Hepatocyte (in vitro differentiated cells): Measurements from ENCODE around the gene AZIN2. TPM values are rescaled to one million over a fixed set of nuclear protein-coding genes. Genes with fewer than 3 reads are reported as not detected.

Experiments used
- DNase-seq: peaks from one replicate; pipeline ENCODE4 v3.0.0-alpha.2; 2016; ENCODE audit warnings: low spot score
- H2AFZ ChIP-seq: fragments of 200-600 bp; sonication (generic); 2 replicates; pipeline ENCODE4 v1.6.0; 2016; ENCODE audit warnings: antibody characterized with exemption, mild to moderate bottlenecking
- H3K27ac ChIP-seq: fragments of 200-600 bp; sonication (generic); 2 replicates; pipeline ENCODE4 v1.5.1; 2016; ENCODE audit warnings: mild to moderate bottlenecking
- H3K27me3 ChIP-seq: fragments of 200-600 bp; sonication (generic); 2 replicates; pipeline ENCODE4 v1.6.1; 2016
- H3K36me3 ChIP-seq: fragments of 200-600 bp; sonication (generic); replicated peaks from 2 replicates; pipeline ENCODE4 v1.5.1; 2016; ENCODE audit warnings: low read depth; ENCODE audit not compliant: insufficient read depth
- H3K4me1 ChIP-seq: fragments of 200-600 bp; sonication (generic); 2 replicates; pipeline ENCODE4 v1.5.1; 2016; ENCODE audit warnings: mild to moderate bottlenecking, moderate library complexity; ENCODE audit not compliant: insufficient read depth
- H3K4me2 ChIP-seq: fragments of 200-600 bp; sonication (generic); 2 replicates; pipeline ENCODE4 v1.6.0; 2016
- H3K4me3 ChIP-seq: fragments of 200-600 bp; sonication (generic); 2 replicates; pipeline ENCODE4 v1.5.1; 2016; ENCODE audit warnings: mild to moderate bottlenecking
- H3K79me2 ChIP-seq: fragments of 200-600 bp; sonication (generic); 2 replicates; pipeline ENCODE4 v1.6.0; 2017; ENCODE audit warnings: mild to moderate bottlenecking
- H3K9me2 ChIP-seq: fragments of 200-600 bp; sonication (generic); replicated peaks from 2 replicates; pipeline ENCODE4 v1.6.0; 2017; ENCODE audit warnings: mild to moderate bottlenecking; ENCODE audit not compliant: insufficient read depth
- H3K9me3 ChIP-seq: fragments of 200-600 bp; sonication (generic); 2 replicates; pipeline ENCODE4 v1.5.1; 2016; ENCODE audit warnings: low read depth, mild to moderate bottlenecking
- H4K20me1 ChIP-seq: fragments of 200-600 bp; sonication (generic); 2 replicates; pipeline ENCODE4 v1.6.0; 2016; ENCODE audit warnings: mild to moderate bottlenecking; ENCODE audit not compliant: insufficient read depth, poor library complexity, severe bottlenecking
- EZH2 ChIP-seq: fragments of 200-600 bp; sonication (generic); IDR thresholded peaks from 2 replicates; pipeline ENCODE4 v1.6.1; 2016; ENCODE audit warnings: antibody characterized with exemption, mild to moderate bottlenecking, borderline replicate concordance
- EZH2phosphoT487 ChIP-seq: fragments of 200-600 bp; sonication (generic); IDR thresholded peaks from one replicate; pipeline ENCODE4 v1.6.1; 2018; ENCODE audit warnings: antibody characterized with exemption, mild to moderate bottlenecking, low read depth, moderate library complexity; ENCODE audit not compliant: unreplicated experiment, severe bottlenecking
- whole genome bisulfite sequencing: methylation state at CpG from one replicate; pipeline ENCODE4 v1.1.6; 2016; ENCODE audit warnings: low lambda C conversion rate; ENCODE audit errors: missing lambda C conversion rate; 5-methylcytosine and 5-hydroxymethylcytosine counted together
- polyA plus RNA-seq: library from polyadenylated mRNA; unstranded; fragments of >200 nt; fragmentation: Nextera tagmentation; extraction: Ambion mirVana; gene quantifications from 2 replicates; pipeline ENCODE4 v1.2.1, GENCODE V29; 2016
- total RNA-seq: library from RNA; depleted of rRNA; stranded (reverse); fragments of >200 nt; gene quantifications from 2 replicates; pipeline ENCODE4 v1.2.3, GENCODE V29; 2014
- TF ChIP-seq, protein P1 (sequence below): fragments of 200-600 bp; sonication (generic); IDR thresholded peaks from 2 replicates; pipeline ENCODE4 v1.5.1; 2016; ENCODE audit warnings: antibody characterized with exemption, mild to moderate bottlenecking; ENCODE audit not compliant: poor library complexity

AZIN2 gene
- total and polyA plus RNA-seq, 2 experiments from 2014 or later, result 1.8 to 2.8 TPM

DNA sequence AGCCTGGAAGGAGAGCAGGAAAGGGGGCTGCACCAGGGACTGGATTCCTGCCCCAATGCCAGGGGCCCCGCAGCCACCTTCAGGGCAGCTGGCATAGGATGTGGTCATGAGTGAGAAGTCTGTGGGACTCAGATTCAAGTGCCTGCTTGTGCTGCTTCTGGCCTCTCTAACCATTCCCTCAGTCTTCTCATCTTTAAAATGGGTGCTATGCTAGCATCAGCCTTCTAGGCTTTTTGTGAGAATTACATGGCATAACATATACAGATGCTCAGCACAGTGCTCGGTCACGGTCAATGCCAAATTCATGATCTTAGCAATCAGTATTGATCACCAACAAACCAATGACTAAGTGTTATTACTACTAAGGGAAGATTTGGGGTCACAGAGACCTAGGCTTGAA lies 77.4 kb downstream of the AZIN2 start:
- TF ChIP-seq EZH2phosphoT487 (no peak), EZH2 (no peak)
- TF ChIP-seq, protein P1, sequence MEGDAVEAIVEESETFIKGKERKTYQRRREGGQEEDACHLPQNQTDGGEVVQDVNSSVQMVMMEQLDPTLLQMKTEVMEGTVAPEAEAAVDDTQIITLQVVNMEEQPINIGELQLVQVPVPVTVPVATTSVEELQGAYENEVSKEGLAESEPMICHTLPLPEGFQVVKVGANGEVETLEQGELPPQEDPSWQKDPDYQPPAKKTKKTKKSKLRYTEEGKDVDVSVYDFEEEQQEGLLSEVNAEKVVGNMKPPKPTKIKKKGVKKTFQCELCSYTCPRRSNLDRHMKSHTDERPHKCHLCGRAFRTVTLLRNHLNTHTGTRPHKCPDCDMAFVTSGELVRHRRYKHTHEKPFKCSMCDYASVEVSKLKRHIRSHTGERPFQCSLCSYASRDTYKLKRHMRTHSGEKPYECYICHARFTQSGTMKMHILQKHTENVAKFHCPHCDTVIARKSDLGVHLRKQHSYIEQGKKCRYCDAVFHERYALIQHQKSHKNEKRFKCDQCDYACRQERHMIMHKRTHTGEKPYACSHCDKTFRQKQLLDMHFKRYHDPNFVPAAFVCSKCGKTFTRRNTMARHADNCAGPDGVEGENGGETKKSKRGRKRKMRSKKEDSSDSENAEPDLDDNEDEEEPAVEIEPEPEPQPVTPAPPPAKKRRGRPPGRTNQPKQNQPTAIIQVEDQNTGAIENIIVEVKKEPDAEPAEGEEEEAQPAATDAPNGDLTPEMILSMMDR, result no peak
- H3K27me3 ChIP-seq, result no peaks in the 10 kb centered on the region
- no peak overlapping the region for H3K27ac ChIP-seq
- no peaks in the 10 kb centered on the region for H3K79me2 ChIP-seq
- H4K20me1 ChIP-seq, result no peaks in the 10 kb centered on the region
- 94% methylated on average over 3 of the region's 3 CpGs for WGBS
- H2AFZ ChIP-seq, result no peak overlapping the region
- H3K9me2 ChIP-seq, result no peaks in the 10 kb centered on the region
- peaks cover 14% of the 10 kb centered on the region for H3K4me1 ChIP-seq
- H3K36me3 ChIP-seq, result no peaks in the 10 kb centered on the region
- no peak overlapping the region for H3K4me2 ChIP-seq
- H3K9me3 ChIP-seq, result no peaks in the 10 kb centered on the region
- no peak overlapping the region for H3K4me3 ChIP-seq
- no peak for DNase-seq

DNA sequence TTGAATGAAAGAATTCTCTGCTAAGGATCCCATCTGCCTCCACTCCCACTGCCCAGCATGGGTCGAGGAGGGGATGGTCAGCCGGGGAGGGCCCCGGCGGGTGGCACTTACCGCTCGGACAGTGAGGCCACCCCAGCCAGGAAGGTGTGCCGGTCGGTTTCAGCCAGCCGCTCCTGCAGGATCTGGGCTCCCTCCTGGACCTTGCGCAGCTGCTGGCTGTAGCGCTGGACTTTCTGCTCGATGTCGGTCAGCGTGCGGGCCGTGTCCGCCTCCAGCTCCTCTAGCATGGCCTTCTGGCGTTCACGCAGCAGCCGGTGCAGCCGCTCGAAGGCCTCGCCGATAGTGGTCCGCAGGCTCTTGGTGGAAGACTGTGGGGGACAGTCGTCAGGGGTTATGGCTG lies 78.6 kb downstream of the AZIN2 start:
- Histone ChIP-seq H4K20me1 (no peaks in the 10 kb centered on the region), H3K36me3 (no peaks in the 10 kb centered on the region), H2AFZ (no peak overlapping the region), H3K4me2 (no peak overlapping the region), H3K4me1 (peaks cover 17% of the 10 kb centered on the region), H3K27me3 (no peaks in the 10 kb centered on the region), H3K9me2 (no peaks in the 10 kb centered on the region), H3K9me3 (no peaks in the 10 kb centered on the region), H3K79me2 (no peaks in the 10 kb centered on the region), H3K4me3 (no peak overlapping the region), H3K27ac (no peak overlapping the region)
- DNase-seq, result no peak
- 97% methylated on average over 22 of the region's 26 CpGs for WGBS
- TF ChIP-seq EZH2, result no peak

DNA sequence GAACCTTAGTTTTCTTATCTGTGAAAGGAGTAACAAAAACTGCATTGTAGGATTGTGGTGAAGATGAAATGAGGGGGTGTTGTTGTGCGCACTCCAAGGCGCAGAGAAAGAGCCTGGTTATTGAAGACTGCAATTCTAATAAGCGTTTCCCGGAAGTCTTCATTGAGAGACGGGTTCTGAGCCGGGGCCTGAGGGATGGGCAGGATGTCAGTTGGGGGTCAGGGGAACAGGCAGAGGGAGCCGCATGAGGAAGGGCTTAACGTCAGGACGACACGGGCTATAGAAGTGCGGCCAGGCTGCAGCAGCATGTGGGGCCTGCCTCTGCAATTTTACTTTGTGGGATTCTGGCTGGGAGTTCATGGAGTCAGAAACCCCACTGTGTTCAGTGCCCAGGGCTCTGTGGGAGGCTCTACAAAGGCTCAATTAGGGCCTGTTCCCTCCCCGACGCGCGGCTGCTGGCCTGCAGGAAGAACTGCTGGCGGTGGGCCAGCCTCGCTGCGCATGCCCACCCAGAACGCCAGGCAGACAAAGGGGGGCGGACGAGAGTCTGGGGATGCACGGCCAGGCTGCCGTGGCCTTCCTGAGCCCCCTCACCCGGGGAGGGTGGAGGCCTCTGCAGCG lies 80.2 kb downstream of the AZIN2 start:
- H4K20me1 ChIP-seq, result no peaks in the 10 kb centered on the region
- H3K36me3 ChIP-seq, result no peaks in the 10 kb centered on the region
- no peaks in the 10 kb centered on the region for H3K27me3 ChIP-seq
- H2AFZ ChIP-seq, result no peak overlapping the region
- H3K4me1 ChIP-seq, result peaks cover 17% of the 10 kb centered on the region
- no peak overlapping the region for H3K4me3 ChIP-seq
- 47% methylated on average over 25 of the region's 25 CpGs for WGBS
- H3K4me2 ChIP-seq, result peak overlapping the region; percentile 16
- DNase-seq, result peak; percentile 69
- no peaks in the 10 kb centered on the region for H3K9me2 ChIP-seq
- no peaks in the 10 kb centered on the region for H3K9me3 ChIP-seq
- no peaks in the 10 kb centered on the region for H3K79me2 ChIP-seq
- peak overlapping the region; percentile 76 for H3K27ac ChIP-seq
- TF ChIP-seq EZH2, result no peak
- no peak for TF ChIP-seq EZH2phosphoT487
- TF ChIP-seq, protein P1, result no peak

DNA sequence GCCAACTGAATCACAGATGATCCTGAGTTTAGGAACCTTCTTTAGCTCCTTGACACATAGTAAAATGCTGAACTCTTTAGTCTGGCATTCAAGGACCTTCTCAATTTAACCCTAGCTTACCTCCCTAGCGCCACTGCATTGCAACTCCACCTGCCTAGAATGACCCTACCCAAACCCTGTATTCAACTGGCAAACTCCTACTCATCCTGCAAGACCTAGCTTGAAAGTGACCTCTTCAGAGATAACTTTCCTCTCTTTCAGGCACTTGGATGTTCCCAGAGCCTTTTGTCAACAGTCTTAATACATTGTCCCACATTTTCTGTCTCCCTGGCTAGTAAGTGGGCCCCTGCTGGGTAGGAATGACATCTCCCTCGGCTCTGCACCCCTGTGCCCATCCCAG lies 81.2 kb downstream of the AZIN2 start:
- Histone ChIP-seq H3K27ac (peak overlapping the region; percentile 43), H3K9me3 (no peaks in the 10 kb centered on the region), H3K36me3 (no peaks in the 10 kb centered on the region), H3K4me2 (no peak overlapping the region), H3K79me2 (no peaks in the 10 kb centered on the region), H3K4me3 (no peak overlapping the region), H4K20me1 (no peaks in the 10 kb centered on the region), H3K27me3 (no peaks in the 10 kb centered on the region), H3K9me2 (no peaks in the 10 kb centered on the region), H3K4me1 (peaks cover 17% of the 10 kb centered on the region), H2AFZ (no peak overlapping the region)
- TF ChIP-seq EZH2phosphoT487 (no peak), EZH2 (no peak)
- TF ChIP-seq, protein P1, result no peak
- 91% methylated on average over 2 of the region's 2 CpGs for WGBS
- no peak for DNase-seq
